ENCODE results near the gene SNCG. TPM values are rescaled to one million over a fixed set of nuclear protein-coding genes. Genes with fewer than 3 reads are reported as not detected.
"Not testable (repeated sequence)": the region's sequence is repeated elsewhere in the genome, so short reads cannot be mapped to it uniquely, and the experiment has no call there.

The SNCG gene
- total RNA-seq, 1 experiment from 2014 or later = not detected

GRCh38 chr10:86979296-86979818 lies 21.0 kb downstream of the SNCG start:
- TF ChIP-seq CTCF (conservative IDR thresholded peaks at IDR 0.05; ENCODE audit: low read depth, low read length) = no peak
- no peak for TF ChIP-seq EZH2 (IDR thresholded peaks at IDR 0.05; ENCODE audit: borderline replicate concordance, low read depth, low read length, poor library complexity, severe bottlenecking)
- no peaks in the 10 kb centered on the region for H3K27me3 ChIP-seq (replicated peaks; ENCODE audit: insufficient read depth, low read depth, low read length, poor library complexity)
- ChIA-PET POLR2A (ENCODE audit: low non-redundant PET) (no interaction called here), CTCF (no interaction called here)
- H3K4me3 ChIP-seq (ENCODE audit: low read depth, low read length, poor library complexity, severe bottlenecking) = no peak overlapping the region
- no peaks in the 10 kb centered on the region for H3K9me3 ChIP-seq (ENCODE audit: low read depth, low read length, poor library complexity, severe bottlenecking)
- intact Hi-C loops (cut with micrococcal nuclease; ENCODE audit: unreplicated experiment) = no loop called here
- peaks cover 5% of the 10 kb centered on the region for H3K4me1 ChIP-seq (ENCODE audit: insufficient read depth, low read length, poor library complexity, severe bottlenecking)
- H3K36me3 ChIP-seq (ENCODE audit: insufficient read depth, low read length, poor library complexity, severe bottlenecking) = no peaks in the 10 kb centered on the region
- BruUV-seq (replicated peaks) = no TSS peak
- no peak overlapping the region for H3K27ac ChIP-seq (ENCODE audit: low read depth, low read length, poor library complexity, severe bottlenecking)
- no peak for DNase-seq (ENCODE audit: low spot score)

- no peaks in the 10 kb centered on the region for H3K27me3 ChIP-seq (replicated peaks; ENCODE audit: insufficient read depth, low read depth, low read length, poor library complexity)
- DNase-seq (ENCODE audit: low spot score) = no peak
- POLR2A ChIA-PET (ENCODE audit: low non-redundant PET) = no interaction called here
- H3K36me3 ChIP-seq (ENCODE audit: insufficient read depth, low read length, poor library complexity, severe bottlenecking) = no peaks in the 10 kb centered on the region
- intact Hi-C loops (cut with micrococcal nuclease; ENCODE audit: unreplicated experiment) = no loop called here
- no peaks in the 10 kb centered on the region for H3K9me3 ChIP-seq (ENCODE audit: low read depth, low read length, poor library complexity, severe bottlenecking)
- BruUV-seq (replicated peaks) = no TSS peak
- TF ChIP-seq EZH2 (IDR thresholded peaks at IDR 0.05; ENCODE audit: borderline replicate concordance, low read depth, low read length, poor library complexity, severe bottlenecking) (no peak), CTCF (conservative IDR thresholded peaks at IDR 0.05; ENCODE audit: low read depth, low read length) (no peak)
- no peak overlapping the region for H3K27ac ChIP-seq (ENCODE audit: low read depth, low read length, poor library complexity, severe bottlenecking)
- H3K4me3 ChIP-seq (ENCODE audit: low read depth, low read length, poor library complexity, severe bottlenecking) = no peak overlapping the region
- CTCF ChIA-PET = no interaction called here
- peaks cover 5% of the 10 kb centered on the region for H3K4me1 ChIP-seq (ENCODE audit: insufficient read depth, low read length, poor library complexity, severe bottlenecking)
These were observed 21.6 kb downstream of the SNCG start for GRCh38 chr10:86979977-86980448.

DNA sequence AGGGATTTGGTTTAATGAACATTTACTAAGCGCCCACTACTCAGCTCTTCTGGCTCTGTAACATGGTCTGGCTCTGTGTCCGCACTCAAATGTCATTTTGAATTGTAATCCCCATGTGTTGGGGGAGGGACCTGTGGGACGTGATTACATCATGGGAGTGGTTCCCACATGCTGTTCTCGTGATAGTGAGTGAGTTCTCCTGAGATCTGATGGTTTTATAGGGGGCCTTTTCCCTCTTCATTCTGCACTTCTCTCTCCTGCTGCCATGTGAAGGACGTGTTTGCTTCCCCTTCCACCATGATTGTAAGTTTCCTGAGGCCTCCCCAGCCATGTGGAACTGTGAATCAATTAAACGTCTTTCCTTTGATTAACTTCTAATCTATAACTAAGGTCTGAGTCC lies 22.6 kb downstream of the SNCG start:
- H3K27me3 ChIP-seq (replicated peaks; ENCODE audit: insufficient read depth, low read depth, low read length, poor library complexity); H3K36me3 ChIP-seq (ENCODE audit: insufficient read depth, low read length, poor library complexity, severe bottlenecking); H3K27ac ChIP-seq (ENCODE audit: low read depth, low read length, poor library complexity, severe bottlenecking); DNase-seq (ENCODE audit: low spot score); CTCF ChIA-PET; BruUV-seq (replicated peaks); intact Hi-C loops (cut with micrococcal nuclease; ENCODE audit: unreplicated experiment); H3K9me3 ChIP-seq (ENCODE audit: low read depth, low read length, poor library complexity, severe bottlenecking); H3K4me3 ChIP-seq (ENCODE audit: low read depth, low read length, poor library complexity, severe bottlenecking); H3K4me1 ChIP-seq (ENCODE audit: insufficient read depth, low read length, poor library complexity, severe bottlenecking); POLR2A ChIA-PET (ENCODE audit: low non-redundant PET): not testable (repeated sequence)

DNA sequence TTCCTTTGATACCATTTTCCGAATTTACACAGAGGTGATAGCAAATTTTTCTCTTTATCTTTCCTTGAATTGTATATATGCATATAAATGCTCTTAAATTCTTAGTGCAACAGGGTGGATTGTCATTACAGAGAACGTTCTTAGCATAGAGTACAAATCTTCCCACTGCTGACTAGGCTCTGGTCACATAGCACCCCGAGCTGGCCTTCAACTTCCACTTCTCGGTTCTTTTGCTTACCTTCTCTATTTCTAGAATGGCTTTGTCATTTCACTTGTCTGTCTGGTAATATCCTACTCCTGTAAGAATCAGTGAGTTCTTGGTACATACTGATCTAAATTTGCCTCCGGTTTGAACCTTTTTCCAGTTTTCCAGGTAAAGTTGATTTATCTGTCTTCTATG lies 23.3 kb downstream of the SNCG start:
- ChIA-PET CTCF (no interaction called here), POLR2A (ENCODE audit: low non-redundant PET) (no interaction called here)
- Histone ChIP-seq H3K27ac (ENCODE audit: low read depth, low read length, poor library complexity, severe bottlenecking) (no peak overlapping the region), H3K36me3 (ENCODE audit: insufficient read depth, low read length, poor library complexity, severe bottlenecking) (no peaks in the 10 kb centered on the region), H3K4me1 (ENCODE audit: insufficient read depth, low read length, poor library complexity, severe bottlenecking) (peaks cover 5% of the 10 kb centered on the region), H3K9me3 (ENCODE audit: low read depth, low read length, poor library complexity, severe bottlenecking) (no peaks in the 10 kb centered on the region), H3K27me3 (replicated peaks; ENCODE audit: insufficient read depth, low read depth, low read length, poor library complexity) (no peaks in the 10 kb centered on the region), H3K4me3 (ENCODE audit: low read depth, low read length, poor library complexity, severe bottlenecking) (no peak overlapping the region)
- TF ChIP-seq EZH2 (IDR thresholded peaks at IDR 0.05; ENCODE audit: borderline replicate concordance, low read depth, low read length, poor library complexity, severe bottlenecking) = no peak
- no peak for TF ChIP-seq CTCF (conservative IDR thresholded peaks at IDR 0.05; ENCODE audit: low read depth, low read length)
- DNase-seq (ENCODE audit: low spot score) = no peak
- no TSS peak for BruUV-seq (replicated peaks)
- intact Hi-C loops (cut with micrococcal nuclease; ENCODE audit: unreplicated experiment) = no loop called here

DNA sequence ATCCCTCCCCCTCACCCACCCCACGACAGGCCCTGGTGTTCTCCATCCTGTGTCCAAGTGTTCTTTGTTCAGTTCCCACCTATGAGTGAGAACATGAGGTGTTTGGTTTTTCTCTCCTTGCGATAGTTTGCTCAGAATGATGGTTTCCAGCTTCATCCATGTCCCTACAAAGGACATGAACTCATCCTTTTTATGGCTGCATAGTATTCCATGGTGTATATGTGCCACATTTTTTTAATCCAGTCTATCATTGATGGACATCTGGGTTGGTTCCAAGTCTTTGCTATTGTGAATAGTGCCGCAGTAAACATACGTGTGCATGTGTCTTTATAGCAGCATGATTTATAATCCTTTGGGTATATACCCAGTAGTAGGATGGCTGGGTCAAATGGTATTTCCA lies 26.1 kb downstream of the SNCG start:
- CTCF ChIA-PET; H3K4me1 ChIP-seq (ENCODE audit: insufficient read depth, low read length, poor library complexity, severe bottlenecking); DNase-seq (ENCODE audit: low spot score); H3K27me3 ChIP-seq (replicated peaks; ENCODE audit: insufficient read depth, low read depth, low read length, poor library complexity); BruUV-seq (replicated peaks); POLR2A ChIA-PET (ENCODE audit: low non-redundant PET); H3K4me3 ChIP-seq (ENCODE audit: low read depth, low read length, poor library complexity, severe bottlenecking); H3K27ac ChIP-seq (ENCODE audit: low read depth, low read length, poor library complexity, severe bottlenecking); H3K9me3 ChIP-seq (ENCODE audit: low read depth, low read length, poor library complexity, severe bottlenecking); intact Hi-C loops (cut with micrococcal nuclease; ENCODE audit: unreplicated experiment); H3K36me3 ChIP-seq (ENCODE audit: insufficient read depth, low read length, poor library complexity, severe bottlenecking): not testable (repeated sequence)

All from A673 (cell line).